ENCODE measurements around the gene SCAF8.

SCAF8 gene

GRCh38 chr6:154842833-154843232 is 109.6 kb downstream of the SCAF8 start:
- no peak for DNase-seq

- DNase-seq: no peak
These were observed 114.1 kb downstream of the SCAF8 start for GRCh38 chr6:154847318-154847717.

GRCh38 chr6:154848580-154848979 is 115.4 kb downstream of the SCAF8 start:
- no peak for DNase-seq

GRCh38 chr6:154849475-154849874 is 116.3 kb downstream of the SCAF8 start:
- no peak for DNase-seq

DNA sequence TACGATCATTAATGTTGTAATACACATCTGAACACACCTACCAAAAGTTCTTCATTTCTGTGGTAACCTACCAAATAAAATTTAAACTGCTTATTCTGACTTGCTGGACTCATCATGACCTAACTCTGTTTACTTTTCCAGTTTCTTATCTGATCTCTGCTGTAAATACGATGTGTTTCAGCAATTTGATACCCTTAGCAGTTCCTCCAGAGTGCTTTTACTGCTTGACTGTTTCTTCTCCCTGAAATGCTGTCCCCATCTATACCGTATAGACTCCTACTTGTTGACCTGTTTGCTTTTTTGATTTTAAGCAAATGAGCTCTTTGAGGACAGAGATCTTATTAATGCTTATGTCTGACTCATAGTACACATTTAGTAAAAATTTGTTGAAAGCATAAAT is 119.5 kb downstream of the SCAF8 start:
- DNase-seq: no peak

DNA sequence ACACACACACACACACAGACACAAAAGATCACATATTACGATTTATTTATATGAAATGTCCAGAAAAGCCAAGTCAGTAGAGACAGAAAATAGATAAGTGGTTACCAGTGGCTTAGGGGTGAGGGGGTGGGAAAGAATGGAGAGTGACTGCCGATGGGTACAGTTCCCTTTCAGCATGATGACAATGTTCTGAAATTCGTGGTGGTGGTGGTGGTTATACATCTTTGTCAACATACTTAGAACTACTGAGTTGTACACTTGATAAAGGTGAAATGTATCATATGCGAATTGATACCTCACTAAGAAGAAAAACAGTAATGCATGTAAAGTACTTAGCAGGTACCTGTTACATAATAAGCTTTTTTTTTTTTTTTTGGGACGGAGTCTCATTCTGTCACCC is 124.3 kb downstream of the SCAF8 start:
- no peak for DNase-seq

DNA sequence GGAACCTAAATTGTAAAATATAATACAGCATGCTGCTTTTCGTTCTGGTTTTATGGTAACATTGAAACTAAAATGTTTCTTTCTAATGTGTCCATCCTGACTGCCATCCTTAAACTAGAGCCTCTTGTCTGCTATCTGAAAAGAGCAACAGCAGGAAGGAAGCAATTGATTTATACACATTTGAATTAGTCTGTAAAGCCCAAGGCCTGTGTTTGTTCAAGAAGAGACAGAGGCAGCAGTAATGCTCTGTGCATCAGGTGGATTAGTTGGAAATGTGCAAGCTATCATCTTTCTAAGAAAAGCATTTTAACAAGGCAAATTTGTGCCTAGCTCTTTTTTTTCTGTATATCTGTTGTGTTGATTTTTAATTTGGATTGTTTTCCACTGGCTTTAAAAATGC is 128.6 kb downstream of the SCAF8 start:
- DNase-seq: no peak

GRCh38 chr6:154862536-154862935 is 129.3 kb downstream of the SCAF8 start:
- DNase-seq: no peak

DNA sequence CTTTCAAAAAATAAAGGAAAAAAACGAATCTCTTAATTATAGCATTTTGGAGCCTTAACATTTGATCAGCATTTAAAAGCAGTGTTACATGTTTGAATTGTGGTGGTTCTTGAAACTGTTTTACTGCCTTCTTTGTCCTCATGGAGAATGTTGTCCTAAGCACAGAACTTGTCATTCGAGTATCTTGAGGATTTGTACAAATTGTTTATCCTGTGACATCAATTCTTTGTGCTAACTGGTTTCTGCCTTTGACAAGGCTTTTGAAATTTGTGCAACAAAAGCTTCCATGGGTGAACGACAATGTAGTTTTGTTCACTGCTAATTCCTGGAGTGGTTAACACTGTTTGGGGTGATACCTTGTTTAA is 130.8 kb downstream of the SCAF8 start:
- DNase-seq: no peak

DNA sequence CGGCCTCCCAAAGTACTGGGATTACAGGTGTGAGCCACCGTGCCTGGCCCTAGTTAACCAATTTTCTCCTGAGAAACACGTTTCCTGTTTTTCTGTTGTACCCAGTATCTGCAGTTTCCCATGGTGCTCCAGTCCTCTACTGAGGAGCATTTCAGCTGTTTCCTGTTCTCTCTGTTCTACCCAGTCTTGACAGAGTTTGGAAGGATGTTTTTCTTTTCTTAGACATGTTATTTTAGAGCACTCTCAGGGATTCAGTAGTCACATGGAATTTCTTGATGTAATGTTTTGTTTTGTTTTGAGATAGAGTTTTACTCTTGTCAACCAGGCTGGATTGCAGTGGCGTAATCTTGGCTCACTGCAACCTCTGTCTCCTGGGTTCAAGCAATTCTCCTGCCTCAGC is 132.1 kb downstream of the SCAF8 start:
- DNase-seq: no peak

- DNase-seq: no peak
These were observed 135.0 kb downstream of the SCAF8 start for GRCh38 chr6:154868143-154868594.

DNA sequence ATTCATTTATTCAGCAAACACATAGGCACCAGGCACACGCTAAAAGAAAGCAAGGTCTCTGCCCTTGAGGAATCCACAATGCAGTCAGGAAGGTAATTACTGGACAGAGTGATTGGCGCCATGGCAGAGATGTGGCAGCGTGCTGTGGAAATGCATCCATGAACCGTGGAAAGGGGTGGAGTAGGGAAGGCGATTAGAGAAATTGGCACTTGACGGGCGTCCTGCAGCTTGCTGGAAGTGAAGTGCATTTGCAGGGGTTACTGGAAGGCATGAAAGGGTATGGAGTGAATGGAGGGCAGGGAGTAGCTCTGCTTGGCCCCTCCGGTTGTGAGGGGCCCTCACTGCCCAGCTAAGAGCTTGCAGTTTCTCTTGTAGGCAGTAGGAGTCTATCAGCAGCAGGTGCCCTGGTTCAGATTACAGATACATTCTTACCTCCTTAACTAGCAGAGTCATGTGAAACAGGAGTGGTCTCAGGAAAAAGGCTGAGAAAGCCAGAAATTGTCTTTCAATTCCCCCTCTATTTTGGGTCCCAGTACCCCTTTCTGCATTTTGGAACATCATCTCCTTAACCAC is 139.4 kb downstream of the SCAF8 start:
- DNase-seq: no peak

GRCh38 chr6:154873546-154873945 is 140.3 kb downstream of the SCAF8 start:
- DNase-seq: no peak

DNA sequence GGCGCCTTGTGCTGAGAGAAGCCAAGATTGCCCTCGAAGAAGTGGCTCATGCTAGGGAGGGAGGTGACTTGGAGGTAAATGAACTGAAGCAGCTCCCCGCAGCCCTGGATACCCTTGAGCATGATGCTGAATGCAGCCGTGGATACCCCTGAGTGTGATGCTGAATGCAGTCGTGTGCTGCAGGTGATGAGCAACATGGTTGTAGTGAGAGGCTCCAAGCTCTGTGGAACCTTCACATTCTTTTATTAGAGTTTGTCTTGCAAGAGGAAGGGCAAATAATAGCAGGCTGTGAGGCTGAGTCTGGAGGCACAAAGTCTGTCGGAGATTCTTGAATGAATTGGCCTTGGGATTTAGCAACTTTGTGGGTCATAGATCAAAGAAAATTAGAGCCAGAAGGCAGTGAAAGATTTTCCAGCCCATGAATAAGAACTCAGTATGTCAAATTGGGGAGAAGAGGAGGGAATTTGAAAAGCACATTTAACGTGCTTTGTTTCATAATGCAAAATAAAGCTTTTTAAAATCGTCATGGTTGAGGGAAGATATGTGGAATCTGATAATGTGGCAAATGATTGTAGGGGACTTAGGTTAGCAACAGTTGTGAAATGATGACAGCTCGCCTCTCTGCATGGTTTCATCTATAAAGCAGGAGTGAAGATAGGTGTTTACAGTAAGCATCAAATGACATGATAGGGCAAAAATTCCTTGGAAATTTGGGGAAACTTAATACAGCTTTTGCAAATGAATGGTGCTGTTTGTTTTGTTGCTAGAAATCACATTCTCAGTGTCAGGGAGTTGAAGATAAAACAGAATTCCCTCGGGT is 141.8 kb downstream of the SCAF8 start:
- DNase-seq: no peak

- no peak for DNase-seq
These were observed 143.5 kb downstream of the SCAF8 start for GRCh38 chr6:154876486-154877280.

DNA sequence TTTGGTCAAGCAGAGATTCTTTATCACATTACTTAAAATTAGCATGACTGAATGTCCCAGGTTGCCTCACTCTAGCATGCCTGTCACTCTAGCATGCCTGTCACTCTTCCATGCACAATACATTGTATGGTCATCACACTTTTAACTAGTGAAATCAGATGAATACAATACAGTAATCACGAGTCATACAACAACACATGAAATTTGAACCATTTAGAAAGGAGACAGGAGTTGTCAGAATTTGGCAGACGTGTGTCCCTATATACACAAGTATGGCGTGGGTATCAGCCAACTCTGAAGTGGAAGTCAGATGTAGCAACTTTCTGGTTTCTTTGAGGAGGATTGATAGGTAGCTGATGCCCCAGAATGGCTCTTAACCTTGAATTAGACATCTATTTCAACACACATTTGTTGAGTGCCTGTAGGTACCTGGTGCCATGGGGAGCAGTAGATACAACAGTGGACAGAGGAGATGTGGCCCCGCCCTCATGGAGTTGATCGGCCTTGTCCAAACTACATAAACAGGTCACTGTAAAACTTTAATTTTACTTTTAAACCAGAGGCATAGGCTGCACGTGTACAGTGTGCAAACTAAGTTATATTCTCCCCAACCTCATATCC is 145.8 kb downstream of the SCAF8 start:
- no peak for DNase-seq

DNA sequence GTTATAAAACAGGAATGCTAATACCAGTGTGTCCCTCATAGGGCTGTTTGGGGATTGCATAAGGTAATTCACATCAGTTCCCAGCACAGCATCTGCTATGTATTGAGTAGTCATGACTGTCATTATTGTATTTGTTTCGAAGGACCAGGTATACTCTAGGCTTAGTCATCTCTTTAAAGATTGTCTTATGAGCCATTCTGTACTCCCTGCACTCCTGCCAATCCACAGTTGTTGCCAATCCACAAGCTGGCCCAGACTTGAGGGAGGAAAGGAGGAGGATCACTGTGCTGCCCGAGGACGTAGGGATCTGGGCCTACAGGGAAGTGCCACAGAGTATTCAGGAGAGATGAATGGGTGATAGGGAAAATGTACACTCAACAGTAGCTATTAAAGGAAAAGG is 148.9 kb downstream of the SCAF8 start:
- no peak for DNase-seq
